PC-3 (cell line): Measurements from ENCODE around the gene FAM171A1.

Experiments
- CTCF ChIP-seq: fragments of 300-600 bp; sonication (generic); conservative IDR thresholded peaks from 2 replicates; pipeline ENCODE4 v1.5.1; 2017; ENCODE audit warnings: antibody characterized with exemption, low read depth, mild to moderate bottlenecking, low read length
- EZH2 ChIP-seq: fragments of 300-600 bp; sonication (generic); IDR thresholded peaks from one replicate; pipeline ENCODE4 v1.6.1; 2017; ENCODE audit warnings: antibody characterized with exemption, mild to moderate bottlenecking, low read length; ENCODE audit not compliant: unreplicated experiment
- EZH2phosphoT487 ChIP-seq: fragments of 300-600 bp; sonication (generic); IDR thresholded peaks from 2 replicates; pipeline ENCODE4 v1.6.1; 2018; ENCODE audit warnings: mild to moderate bottlenecking, antibody characterized with exemption, low read length, borderline replicate concordance

GRCh38 chr10:15245530-15245929 lies 125.6 kb downstream of the FAM171A1 start:
- TF ChIP-seq CTCF (no peak; the same call in 1 of the 2 replicates), EZH2 (no peak), EZH2phosphoT487 (no peak)
